GM18907 (cell line): ENCODE results near the gene USP25.
A peak's percentile ranks its signal among the peaks of the same experiment; 100 is the strongest.

Source experiments
- ATAC-seq: cut with Tn5 transposase; IDR thresholded peaks from one replicate; pipeline ENCODE4 v1.9.1; 2021; ENCODE audit warnings: mild to moderate bottlenecking, moderate library complexity; ENCODE audit not compliant: unreplicated experiment

Gene USP25

DNA sequence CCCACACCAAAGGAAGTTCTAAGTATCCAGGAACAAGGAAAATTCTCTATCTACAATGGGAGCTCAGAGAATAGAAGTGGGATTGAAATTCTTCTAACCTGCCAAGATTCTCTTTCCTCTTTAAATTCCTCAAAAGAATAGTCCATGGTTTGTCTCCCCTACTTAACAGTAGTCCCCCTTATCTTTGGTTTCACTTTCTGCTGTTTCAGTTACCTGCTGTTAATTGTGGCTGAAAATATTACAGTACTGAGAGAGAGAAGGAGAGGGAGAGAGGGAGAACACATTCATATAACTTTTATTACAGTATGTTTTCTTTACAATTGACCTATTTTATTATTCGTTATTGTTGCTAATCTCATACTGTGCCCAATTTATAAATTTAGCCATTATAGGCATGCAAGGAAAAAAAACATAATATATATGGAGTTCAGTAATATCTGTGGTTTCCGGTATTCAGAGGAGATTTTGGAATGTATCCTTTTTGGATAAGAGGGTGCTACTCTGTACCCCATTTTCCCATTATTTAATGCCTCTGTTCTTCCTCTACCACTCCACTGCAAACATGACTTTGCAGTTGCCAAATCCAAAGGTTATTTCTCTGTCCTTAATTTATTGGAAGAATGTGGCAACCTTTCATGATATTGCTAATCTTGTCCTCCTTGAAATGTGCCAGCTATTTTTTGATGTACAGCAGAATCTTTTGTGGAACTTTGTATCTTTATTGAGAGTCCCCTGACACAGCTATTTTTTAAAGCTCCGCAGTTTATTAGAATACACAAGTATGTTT is 68.0 kb downstream of the USP25 start:
- no peak for ATAC-seq

DNA sequence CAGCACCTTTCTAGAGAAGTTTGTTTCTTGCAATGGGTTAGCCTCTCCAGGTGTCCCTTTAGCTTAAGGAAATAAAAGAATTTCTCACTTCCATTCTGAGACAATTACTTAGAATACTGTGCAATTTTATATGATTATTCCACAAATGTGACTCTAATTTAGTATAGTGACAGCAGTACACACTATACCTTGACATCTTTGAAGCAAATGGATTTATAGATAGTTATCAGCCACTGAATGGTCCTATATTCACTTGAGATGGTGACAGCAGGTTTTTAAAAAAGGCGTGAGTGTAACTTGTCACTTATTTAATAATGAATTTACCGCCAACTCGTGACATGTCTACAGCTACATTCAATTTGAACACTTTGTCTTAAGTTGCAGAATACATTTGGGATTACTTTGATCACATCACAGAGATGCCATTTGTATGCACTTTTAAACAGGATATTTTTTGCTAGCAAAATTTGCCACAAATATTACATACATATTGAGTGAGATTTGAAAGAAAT is 71.6 kb downstream of the USP25 start:
- no peak for ATAC-seq

DNA sequence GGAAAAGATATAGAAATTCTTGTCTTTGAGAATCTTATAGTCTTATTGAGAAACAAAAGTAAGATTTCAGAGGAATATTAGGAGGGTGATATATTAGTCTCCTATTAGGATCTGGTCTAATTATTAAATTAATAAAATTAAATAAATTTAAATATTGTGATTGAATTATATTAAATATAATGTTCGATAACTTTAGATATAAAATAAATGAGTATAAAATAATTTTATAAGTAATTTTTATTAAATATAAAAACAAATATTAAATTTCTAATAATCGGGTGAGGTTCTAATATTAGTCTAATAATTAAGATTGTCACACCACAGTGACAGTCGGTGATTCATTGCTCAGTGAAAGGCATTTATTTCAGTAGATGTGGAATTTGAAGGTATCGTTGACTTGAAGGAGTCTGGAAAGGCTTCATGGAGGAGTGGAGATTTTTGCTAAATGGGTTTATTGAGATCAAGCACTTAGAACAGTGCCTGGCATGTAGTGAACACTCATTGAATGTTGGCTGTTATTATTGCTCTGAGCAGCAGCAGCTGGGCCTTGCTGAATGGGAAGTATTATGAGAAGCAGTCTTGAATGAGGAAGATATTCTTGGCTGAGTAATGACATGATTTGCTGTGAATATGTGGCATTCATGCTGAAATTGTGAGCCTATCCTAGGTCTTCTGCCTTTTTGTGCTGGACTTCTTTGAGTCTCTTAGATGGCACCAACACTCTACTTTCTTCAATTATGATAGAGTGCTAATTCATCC is 74.6 kb downstream of the USP25 start:
- ATAC-seq, result no peak

DNA sequence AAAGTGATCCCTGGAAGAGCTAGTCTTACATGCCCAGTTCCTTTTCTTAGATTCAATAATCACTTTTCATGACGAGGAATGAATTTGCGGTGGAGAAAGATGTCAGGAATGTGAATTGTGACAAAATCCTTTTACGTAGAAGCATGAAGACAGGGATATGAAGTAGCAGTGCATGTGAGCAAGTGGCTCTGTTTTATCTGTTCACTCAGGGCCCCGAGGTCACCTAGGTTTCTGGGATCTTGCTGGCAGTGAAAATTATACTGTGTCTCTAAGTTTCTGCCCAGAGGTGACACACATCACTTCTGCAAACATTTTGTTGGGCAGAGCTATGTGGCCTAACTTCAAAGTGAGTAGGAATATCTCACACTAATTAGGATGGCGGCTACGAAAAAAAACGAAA is 79.3 kb downstream of the USP25 start:
- ATAC-seq, result no peak

DNA sequence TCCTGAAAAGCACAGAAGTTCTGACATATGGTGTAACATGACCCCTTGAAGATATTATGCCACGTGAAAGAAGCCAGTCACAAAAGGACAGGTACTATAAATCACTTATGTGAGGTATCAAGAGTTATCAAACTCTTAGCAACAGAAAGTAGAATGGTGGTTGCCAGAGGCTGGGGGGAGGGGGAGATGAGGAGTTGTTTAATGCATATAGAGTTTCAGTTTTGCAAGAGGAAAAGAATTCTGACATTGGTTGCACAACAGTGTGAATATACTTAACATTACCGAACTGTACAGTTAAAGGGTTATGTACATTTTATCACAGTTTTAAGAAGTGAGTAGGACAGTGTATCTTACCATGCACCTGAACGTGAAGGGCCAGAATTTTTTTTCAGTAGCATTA is 80.0 kb downstream of the USP25 start:
- ATAC-seq, result no peak

DNA sequence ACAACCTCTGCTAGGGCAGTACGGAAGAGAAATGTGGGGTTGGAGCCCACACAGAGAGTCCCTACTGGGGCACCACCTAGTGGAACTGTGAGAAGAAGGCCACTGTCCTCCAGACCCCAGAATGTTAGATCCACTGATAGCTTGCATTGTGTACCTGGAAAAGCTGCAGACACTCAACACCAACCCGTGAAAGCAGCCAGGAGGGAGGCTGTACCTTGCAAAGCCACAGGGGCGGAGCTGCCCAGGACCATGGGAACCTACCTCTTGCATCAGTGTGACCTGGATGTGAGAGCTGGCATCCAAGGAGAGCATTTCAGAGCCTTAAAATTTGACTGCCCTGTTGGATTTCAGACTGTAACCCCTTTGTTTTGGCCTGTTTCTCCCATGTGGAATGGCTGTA is 85.5 kb downstream of the USP25 start:
- ATAC-seq, result no peak

DNA sequence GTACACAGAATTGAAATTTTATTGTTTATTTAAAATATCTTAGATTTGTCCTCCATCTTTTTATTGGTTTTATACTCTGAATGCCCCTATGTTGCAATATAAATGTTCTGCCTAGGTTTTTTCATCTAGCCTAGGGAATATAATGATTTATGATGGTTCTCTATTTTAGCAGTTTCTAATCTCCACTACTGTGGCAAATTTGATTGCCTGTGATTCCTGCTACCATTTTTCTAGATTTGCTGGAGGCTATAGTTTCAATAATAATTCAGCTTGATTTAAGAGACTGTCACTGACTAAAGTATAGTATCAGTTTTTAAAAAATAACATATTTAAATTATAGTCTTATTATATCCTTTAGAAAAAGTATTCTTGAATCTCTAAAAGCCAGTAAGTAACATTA is 90.5 kb downstream of the USP25 start:
- no peak for ATAC-seq

DNA sequence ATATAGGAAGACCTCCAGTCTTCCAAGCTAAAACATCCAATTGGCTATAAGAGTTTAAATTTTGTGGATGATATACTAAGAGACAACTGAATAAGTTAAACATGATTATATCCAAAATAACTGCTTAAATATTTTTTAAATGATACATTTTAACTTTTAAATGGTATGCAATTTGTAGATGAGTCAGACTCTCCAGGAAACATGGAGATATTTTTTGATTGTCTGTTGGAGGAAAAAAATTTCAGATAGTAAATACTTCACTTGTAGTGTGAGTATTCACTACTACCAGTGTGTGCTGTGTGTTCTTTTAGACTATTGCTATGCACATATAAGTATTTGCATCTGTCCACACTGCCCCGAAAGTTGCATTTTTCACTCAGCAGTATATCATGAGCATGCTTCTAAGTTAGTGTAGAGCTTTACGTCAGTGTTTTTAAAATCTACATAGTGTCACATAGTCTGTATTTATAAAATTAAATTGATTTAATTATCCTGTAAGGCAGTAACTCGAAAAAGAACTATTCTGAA is 91.1 kb downstream of the USP25 start:
- ATAC-seq, result no peak

DNA sequence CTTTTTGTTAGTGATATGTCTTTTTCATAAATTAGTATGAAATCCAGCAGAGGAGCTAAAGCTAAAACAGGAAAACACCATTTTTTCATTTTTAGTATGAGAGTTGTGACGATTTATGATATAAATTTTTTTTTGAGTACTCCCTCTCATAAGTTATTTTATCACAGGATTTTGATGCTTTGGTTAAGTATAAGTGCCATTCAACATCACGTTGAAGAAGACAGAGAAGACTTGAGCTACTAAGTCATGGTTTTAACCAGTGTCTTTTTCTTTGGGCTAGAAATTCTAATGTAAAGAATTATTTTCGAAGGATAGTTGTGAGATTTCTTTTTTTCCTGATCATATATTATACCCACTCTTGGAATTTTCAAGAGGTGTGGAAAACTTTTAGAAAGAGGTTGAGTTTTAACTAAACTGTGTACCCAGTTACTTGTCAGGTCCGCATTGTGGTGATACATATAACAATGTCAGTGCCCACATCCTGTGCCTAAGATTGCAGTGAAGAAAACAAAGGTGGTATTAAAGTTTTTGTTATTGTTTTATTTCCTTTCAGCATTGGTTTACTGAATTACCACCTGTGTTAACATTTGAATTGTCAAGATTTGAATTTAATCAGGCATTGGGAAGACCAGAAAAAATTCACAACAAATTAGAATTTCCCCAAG is 93.8 kb downstream of the USP25 start:
- ATAC-seq, result no peak

DNA sequence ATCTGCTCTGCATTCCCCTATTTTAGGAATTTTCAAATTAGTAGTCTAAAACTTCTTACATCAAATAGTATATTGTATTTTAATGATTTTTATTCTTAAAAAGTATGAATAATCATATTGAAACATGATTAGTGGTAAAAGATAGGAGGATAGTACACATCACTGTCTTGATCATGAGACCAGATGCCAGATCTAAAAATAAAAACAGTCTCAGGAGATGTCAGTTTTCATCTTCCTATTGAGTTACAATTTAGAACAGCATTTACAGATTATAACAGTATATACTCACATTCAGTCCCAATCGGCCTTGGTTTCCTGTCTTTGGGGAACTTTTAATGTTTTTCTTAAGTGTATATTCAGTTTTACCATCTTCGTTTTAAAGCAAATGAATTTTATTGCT is 95.9 kb downstream of the USP25 start:
- ATAC-seq, result no peak

DNA sequence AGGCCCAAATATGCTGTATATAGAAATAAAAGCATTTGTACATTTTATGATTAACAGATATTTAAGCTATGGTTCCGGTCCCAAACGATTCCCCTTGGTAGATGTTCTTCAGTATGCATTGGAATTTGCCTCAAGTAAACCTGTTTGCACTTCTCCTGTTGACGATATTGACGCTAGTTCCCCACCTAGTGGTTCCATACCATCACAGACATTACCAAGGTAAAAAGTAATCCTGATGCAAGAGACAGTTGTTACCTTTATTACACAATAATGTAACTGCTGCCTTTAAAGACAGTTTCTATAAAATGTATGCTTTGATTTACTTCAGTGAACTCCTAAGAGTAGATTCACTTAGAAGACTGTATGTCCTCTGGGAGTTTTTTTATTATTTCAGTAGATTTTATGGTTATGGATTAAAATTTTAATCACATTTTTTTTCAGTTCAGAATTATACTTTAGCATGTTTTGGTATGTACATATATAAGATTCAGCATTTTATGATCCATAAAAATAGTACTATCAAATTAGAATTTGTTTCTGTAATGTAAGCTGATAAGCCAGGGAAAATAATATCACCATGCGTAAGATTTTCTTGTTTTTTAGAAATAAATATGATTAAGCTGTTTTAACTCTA is 96.5 kb downstream of the USP25 start:
- ATAC-seq, result peak; percentile 81

DNA sequence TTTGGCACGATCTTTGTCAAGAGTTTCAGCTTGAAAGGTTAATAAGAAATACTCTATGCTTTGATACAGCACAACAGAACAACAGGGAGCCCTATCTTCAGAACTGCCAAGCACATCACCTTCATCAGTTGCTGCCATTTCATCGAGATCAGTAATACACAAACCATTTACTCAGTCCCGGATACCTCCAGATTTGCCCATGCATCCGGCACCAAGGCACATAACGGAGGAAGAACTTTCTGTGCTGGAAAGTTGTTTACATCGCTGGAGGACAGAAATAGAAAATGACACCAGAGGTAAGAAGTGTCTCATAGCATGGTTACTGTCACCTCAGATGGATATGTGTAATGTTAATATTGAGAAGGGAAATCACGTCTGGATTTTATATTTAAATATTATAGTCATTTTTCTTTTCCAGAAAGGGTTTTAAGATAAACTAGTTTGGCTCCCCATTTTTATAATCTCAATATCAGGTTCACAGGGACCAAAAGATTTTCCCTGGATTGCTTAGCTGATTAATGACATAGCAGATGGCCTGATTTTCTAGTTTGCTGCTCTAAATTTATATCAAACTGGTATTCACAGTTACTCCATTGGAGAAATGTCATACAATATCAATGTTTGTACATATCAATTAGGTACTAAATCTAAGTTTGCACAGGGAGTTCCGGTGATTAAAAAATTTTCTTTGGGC is 97.3 kb downstream of the USP25 start:
- no peak for ATAC-seq

DNA sequence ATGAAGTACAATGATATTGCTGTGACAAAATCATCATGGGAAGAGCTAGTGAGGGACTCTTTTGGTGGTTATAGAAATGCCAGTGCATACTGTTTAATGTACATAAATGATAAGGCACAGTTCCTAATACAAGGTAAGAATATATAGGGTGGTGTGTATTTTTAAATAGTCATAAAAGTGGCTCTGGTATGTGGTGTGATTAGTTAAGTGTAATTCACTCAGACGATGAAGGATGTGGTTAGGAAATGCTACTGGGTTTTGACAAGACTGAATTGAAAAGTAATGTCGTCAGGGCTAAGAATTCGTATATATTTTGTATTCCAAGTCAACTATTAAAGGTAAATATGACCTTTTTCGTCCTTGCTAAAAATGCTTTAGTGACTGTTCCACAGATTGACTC is 101.7 kb downstream of the USP25 start:
- ATAC-seq, result no peak

DNA sequence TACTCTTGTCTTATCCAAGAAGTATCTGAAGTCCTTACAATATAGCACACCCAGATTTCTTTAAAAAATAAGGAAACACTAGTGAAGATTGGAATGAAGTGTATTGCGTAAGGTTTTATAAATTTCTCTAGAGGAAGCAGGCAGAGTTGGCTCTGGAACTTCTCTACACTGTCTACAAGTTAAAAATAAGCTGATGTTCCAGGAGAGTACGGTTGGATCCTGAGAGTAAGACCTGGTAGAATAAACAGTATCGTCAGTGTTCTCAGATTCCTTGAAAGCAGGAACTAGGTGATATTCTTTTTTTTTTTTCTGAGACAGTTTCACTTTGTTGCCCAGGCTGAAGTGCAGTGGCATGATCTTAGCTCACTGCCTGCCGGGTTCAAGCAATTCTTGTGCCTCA is 107.9 kb downstream of the USP25 start:
- ATAC-seq, result no peak

DNA sequence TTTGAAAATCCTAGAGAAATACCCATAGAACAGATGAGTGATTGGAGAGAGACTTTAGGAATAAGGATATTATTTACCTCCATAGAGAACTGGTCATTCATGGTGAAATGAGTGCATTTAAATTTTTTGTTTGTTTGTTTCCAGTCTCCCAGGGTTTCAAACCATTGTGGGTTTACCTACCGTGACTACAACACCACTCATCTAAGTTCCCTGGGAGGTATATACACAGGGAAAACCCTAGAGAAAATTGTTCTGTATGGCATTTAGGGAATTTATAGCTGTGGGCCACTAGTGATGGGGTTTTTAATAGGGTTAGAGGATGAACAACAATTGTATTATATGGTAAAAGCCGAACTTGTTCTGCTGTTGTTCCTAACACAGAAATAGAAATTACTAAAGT is 109.2 kb downstream of the USP25 start:
- ATAC-seq, result no peak

DNA sequence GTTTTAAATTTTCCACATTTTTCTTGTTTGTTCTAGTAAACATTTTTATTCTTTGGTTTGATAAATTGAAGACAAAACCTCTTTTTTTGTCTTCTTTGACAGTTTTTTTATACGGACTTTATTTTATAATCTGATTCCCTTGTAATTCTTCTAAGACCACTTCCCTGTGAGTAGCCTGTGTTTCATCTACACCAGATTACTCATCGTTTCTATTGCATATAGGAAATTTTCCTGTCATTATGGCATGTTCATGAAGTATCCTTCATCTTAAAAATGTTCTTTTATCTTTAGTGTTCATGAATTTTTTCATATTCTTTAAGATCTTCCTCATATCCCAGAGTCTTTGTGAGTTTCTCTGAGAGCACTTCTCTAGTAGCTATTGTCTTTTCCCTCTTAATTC is 109.8 kb downstream of the USP25 start:
- no peak for ATAC-seq

DNA sequence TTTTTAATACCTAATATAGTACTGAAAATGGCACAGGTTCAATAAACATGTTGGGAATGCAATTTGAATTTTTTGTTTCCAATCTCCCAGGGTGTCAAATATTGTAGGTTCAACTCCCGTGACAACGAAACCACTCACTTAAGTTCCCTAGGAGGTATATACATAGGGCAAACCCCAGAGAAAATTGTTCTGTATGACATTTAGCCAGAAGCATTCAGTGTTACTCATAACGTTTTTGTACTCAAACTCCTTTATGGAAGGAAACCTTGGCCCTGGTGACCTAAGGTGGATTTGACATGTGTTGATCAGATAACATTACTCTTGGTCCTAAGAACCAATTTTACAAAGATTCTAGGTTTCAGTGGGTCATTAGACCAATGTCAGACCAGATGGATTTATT is 110.6 kb downstream of the USP25 start:
- no peak for ATAC-seq

DNA sequence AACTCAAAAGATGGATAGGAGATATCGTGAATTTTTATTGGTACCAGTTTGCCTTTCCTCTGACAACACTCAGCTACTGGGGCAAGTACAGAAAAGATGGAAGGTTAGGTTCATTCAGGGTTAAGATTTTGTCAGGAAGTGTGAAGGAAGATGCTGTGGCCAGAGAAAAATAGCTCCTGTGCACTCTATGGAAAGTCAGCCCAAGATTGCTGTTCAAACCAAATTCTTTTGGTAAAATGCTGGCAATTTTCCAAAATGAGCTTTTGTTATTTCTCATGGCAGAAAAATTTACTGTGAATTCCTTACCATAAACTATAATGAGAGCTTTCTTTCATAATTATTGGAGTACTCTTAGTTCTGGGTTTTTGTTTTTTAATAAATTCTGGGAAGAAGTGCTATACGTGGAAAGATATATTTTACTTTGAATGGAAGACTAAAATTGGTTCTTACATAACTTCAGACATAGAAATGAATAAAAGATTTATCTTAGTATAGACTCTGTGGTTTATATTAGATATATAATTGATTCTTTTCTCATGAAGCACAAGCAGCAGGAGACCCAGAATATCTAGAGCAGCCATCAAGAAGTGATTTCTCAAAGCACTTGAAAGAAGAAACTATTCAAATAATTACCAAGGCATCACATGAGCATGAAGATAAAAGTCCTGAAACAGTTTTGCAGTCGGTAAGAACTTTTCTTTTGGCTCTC is 112.2 kb downstream of the USP25 start:
- no peak for ATAC-seq

DNA sequence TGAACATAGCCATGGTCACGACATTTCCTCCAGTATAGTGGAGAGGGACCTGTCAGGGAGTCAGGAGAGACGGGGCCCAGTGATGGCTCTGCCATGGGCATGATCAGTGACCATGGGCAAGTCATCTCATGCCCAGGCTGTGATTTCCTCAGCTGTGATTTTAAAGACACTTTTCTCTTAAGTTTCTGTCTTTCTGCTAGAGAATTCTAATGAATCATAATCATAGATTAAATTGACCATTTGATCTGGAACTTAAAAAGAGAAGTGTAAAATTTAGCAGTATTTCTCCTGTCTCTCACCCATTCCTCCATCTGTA is 112.7 kb downstream of the USP25 start:
- no peak for ATAC-seq

DNA sequence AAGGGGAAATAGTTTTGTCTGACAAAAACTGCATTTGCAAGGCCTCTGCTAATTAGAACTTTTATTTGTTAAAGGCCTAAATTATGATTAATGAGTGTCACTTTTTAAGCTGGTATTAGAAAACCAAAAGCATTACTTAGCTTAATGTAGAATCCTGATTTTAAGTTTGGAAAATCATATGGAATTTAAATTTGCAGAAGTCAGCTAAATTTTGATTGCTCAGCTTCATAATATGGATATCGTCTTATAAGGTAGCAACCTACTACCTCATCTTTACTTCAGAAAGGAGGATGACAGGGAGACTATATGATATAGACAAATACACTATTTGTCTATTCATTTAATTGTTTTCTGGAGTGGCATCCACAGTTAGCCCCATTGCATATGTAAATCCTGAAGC is 114.0 kb downstream of the USP25 start:
- no peak for ATAC-seq
